Measurements from ENCODE around the gene TMEM108.

DNA sequence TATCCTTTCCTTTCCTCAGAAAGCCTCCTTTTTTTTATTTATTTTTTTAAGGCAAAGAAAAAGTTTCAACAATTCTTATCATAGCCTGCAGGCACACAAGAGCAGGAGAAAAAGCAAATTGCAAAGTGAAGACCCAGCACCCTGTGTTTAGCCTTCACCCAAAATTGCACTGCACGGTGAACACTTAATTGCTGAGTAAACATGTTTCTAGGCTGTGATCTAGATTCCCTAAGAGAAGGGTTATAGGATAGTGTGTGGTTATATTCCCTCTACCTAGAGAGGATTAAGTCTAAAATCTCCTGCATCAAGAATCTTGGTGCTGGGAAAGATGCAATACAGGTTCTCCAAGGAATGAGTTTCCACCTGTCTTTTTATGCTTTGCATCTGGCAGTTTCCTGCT is 291.4 kb downstream of the TMEM108 start:
- no peak for TF ChIP-seq EZH2 (IDR thresholded peaks at IDR 0.05; ENCODE audit: borderline replicate concordance, low read depth, low read length, severe bottlenecking)
- no peak for TF ChIP-seq CTCF (IDR thresholded peaks at IDR 0.05; ENCODE audit: borderline replicate concordance, extremely low read depth, low read length, poor library complexity, severe bottlenecking)

Data from DND-41 (cell line).